H1 (cell line): ENCODE measurements around the gene TMPRSS3. TPM values are rescaled to one million over a fixed set of nuclear protein-coding genes. Genes with fewer than 3 reads are reported as not detected.

Experiments
- CTCF ChIA-PET: fragments of 300-600 bp; sonication (Branson Sonifier 250); formaldehyde crosslinking; loops from one replicate; lab custom pipeline; 2021; ENCODE audit not compliant: partially characterized antibody; lab: Charles Lee
- POLR2A ChIA-PET: fragments of 300-600 bp; sonication (Branson Sonifier 250); formaldehyde crosslinking; loops from one replicate; lab custom pipeline; 2021; ENCODE audit warnings: inconsistent platforms; ENCODE audit not compliant: partially characterized antibody; lab: Charles Lee
- DNase-seq, 2 experiments: peaks; one replicate each; pipeline versions ENCODE4 v3.0.0 to v3.0.0-alpha.2; 2010 to 2022; ENCODE audit warnings: low spot score in 2 of 2, low read depth in 1 of 2, mixed read lengths in 1 of 2
- FAIRE-seq: peaks from 2 replicates; lab custom pipeline; 2011; peaks lifted over from hg19 to GRCh38; lab: Jason Lieb, UNC
- H2AFZ ChIP-seq: 2 replicates; pipeline ENCODE4 v1.8.1; 2012; ENCODE audit warnings: low read length, inconsistent platforms
- H2AK5ac ChIP-seq: 2 replicates; pipeline ENCODE4 v1.6.1; 2013; ENCODE audit warnings: low read depth, low read length
- H2BK120ac ChIP-seq: replicated peaks from 2 replicates; pipeline ENCODE3; 2013; ENCODE audit warnings: low read depth, low read length, inconsistent platforms
- H2BK12ac ChIP-seq: 2 replicates; pipeline ENCODE4 v1.6.1; 2013; ENCODE audit warnings: low read depth, low read length
- H2BK15ac ChIP-seq: 2 replicates; pipeline ENCODE4 v1.6.1; 2013; ENCODE audit warnings: low read length
- H2BK20ac ChIP-seq: 2 replicates; pipeline ENCODE4 v1.6.1; 2013; ENCODE audit warnings: low read length
- H2BK5ac ChIP-seq: 2 replicates; pipeline ENCODE4 v1.6.1; 2013; ENCODE audit warnings: low read depth, low read length
- H3K14ac ChIP-seq: 2 replicates; pipeline ENCODE4 v1.6.1; 2013; ENCODE audit warnings: inconsistent platforms; ENCODE audit not compliant: insufficient read length
- H3K18ac ChIP-seq: 2 replicates; pipeline ENCODE4 v1.6.1; 2013; ENCODE audit warnings: low read length; ENCODE audit errors: extremely low read depth
- H3K23ac ChIP-seq: 2 replicates; pipeline ENCODE4 v1.6.1; 2013; ENCODE audit warnings: inconsistent platforms; ENCODE audit not compliant: insufficient read length
- H3K23me2 ChIP-seq: 2 replicates; pipeline ENCODE4 v1.6.1; 2013; ENCODE audit warnings: low read depth, low read length
- H3K27ac ChIP-seq: 2 replicates; pipeline ENCODE4 v1.6.1; 2011; ENCODE audit warnings: low read depth, low read length, inconsistent platforms
- H3K27me3 ChIP-seq, 4 experiments: replicated peaks in 1 of 4; 1 replicate in 1 of 4; 2 replicates in 3 of 4; pipeline versions ENCODE4 v1.6.1 to v1.8.1; 2011 to 2013; ENCODE audit warnings: low read length in 3 of 4, mild to moderate bottlenecking in 3 of 4, inconsistent platforms in 2 of 4, mixed read lengths in 2 of 4, moderate library complexity in 1 of 4; ENCODE audit not compliant: control insufficient read depth in 3 of 4, insufficient read depth in 3 of 4; ENCODE audit errors: extremely low read depth in 1 of 4
- H3K36me3 ChIP-seq, 4 experiments: 2 replicates each; pipeline versions ENCODE4 v1.6.1 to v1.8.1; 2011 to 2013; ENCODE audit warnings: mild to moderate bottlenecking in 4 of 4, low read length in 3 of 4, moderate library complexity in 2 of 4, control low read depth in 1 of 4, inconsistent platforms in 1 of 4; ENCODE audit not compliant: insufficient read depth in 4 of 4, control insufficient read depth in 2 of 4
- H3K4ac ChIP-seq: replicated peaks from 2 replicates; pipeline ENCODE3; 2013; ENCODE audit warnings: low read length, low read depth, mixed read lengths, inconsistent platforms; ENCODE audit not compliant: insufficient read length
- H3K4me1 ChIP-seq, 4 experiments: replicated peaks in 1 of 4; 1 replicate in 1 of 4; 2 replicates in 3 of 4; pipeline versions ENCODE4 v1.6.1 to v1.8.1; 2011 to 2013; ENCODE audit warnings: low read length in 3 of 4, inconsistent platforms in 2 of 4, mixed read lengths in 1 of 4; ENCODE audit not compliant: insufficient read depth in 4 of 4, control insufficient read depth in 3 of 4
- H3K4me2 ChIP-seq, 2 experiments: 2 replicates each; pipeline versions ENCODE4 v1.6.1 to v1.8.1; 2011 to 2013; ENCODE audit warnings: low read depth in 2 of 2, low read length in 2 of 2, control low read depth in 1 of 2, inconsistent platforms in 1 of 2, mild to moderate bottlenecking in 1 of 2; ENCODE audit not compliant: insufficient read depth in 1 of 2
- H3K4me3 ChIP-seq, 4 experiments: fragments of 200-600, 300-600 bp in 1 of 4; sonication (generic), shearing (Covaris generic), sonication (Bioruptor Twin) in 1 of 4; 2 replicates each; pipeline versions ENCODE4 v1.5.1 to v1.8.1; 2011 to 2016; ENCODE audit warnings: low read length in 4 of 4, low read depth in 3 of 4, control low read depth in 2 of 4, inconsistent platforms in 2 of 4, mild to moderate bottlenecking in 2 of 4, mixed read lengths in 1 of 4, moderate library complexity in 1 of 4; ENCODE audit not compliant: insufficient read depth in 2 of 4; ENCODE audit errors: extremely low read depth in 1 of 4
- H3K56ac ChIP-seq: replicated peaks from 2 replicates; pipeline ENCODE3; 2013; ENCODE audit warnings: low read depth, mild to moderate bottlenecking, mixed read lengths, low read length, inconsistent platforms; ENCODE audit not compliant: insufficient read length
- H3K79me1 ChIP-seq: 2 replicates; pipeline ENCODE4 v1.6.1; 2013; ENCODE audit warnings: low read depth, low read length, control low read depth
- H3K79me2 ChIP-seq, 2 experiments: 2 replicates each; pipeline versions ENCODE4 v1.6.1 to v1.8.1; 2012 to 2013; ENCODE audit warnings: low read length in 2 of 2, mild to moderate bottlenecking in 2 of 2, inconsistent platforms in 1 of 2; ENCODE audit not compliant: insufficient read depth in 2 of 2, control insufficient read depth in 1 of 2
- H3K9ac ChIP-seq, 4 experiments: replicated peaks in 1 of 4; 1 replicate in 1 of 4; 2 replicates in 3 of 4; pipeline versions ENCODE4 v1.6.1 to v1.8.1; 2011 to 2013; ENCODE audit warnings: low read depth in 3 of 4, low read length in 3 of 4, control low read depth in 2 of 4, mild to moderate bottlenecking in 2 of 4, moderate library complexity in 2 of 4, inconsistent platforms in 1 of 4; ENCODE audit errors: extremely low read depth in 1 of 4
- H3K9me3 ChIP-seq, 2 experiments: 2 replicates each; pipeline versions ENCODE4 v1.6.1 to v1.8.1; 2012 to 2013; ENCODE audit warnings: mild to moderate bottlenecking in 2 of 2, moderate library complexity in 2 of 2, control low read depth in 1 of 2, inconsistent platforms in 1 of 2, low read depth in 1 of 2, low read length in 1 of 2, mixed read lengths in 1 of 2; ENCODE audit not compliant: insufficient read depth in 2 of 2
- H4K20me1 ChIP-seq, 2 experiments: replicated peaks in 1 of 2; 2 replicates each; pipeline versions ENCODE3 to v1.8.1; 2011 to 2013; ENCODE audit warnings: inconsistent platforms in 2 of 2, low read length in 2 of 2, mild to moderate bottlenecking in 1 of 2; ENCODE audit not compliant: insufficient read depth in 2 of 2, control insufficient read depth in 1 of 2
- H4K5ac ChIP-seq: 2 replicates; pipeline ENCODE4 v1.6.1; 2013; ENCODE audit warnings: low read length, low read depth, mixed read lengths, inconsistent platforms; ENCODE audit not compliant: insufficient read length
- H4K8ac ChIP-seq: 2 replicates; pipeline ENCODE4 v1.8.0; 2013; ENCODE audit warnings: mild to moderate bottlenecking, moderate library complexity, low read length, inconsistent platforms; ENCODE audit not compliant: insufficient read depth; ENCODE audit errors: extremely low read depth
- H4K91ac ChIP-seq: replicated peaks from 2 replicates; pipeline ENCODE3; 2013; ENCODE audit warnings: low read length, mixed read lengths, inconsistent platforms; ENCODE audit not compliant: insufficient read length
- ATF3 ChIP-seq: IDR thresholded peaks from 2 replicates; pipeline ENCODE4 v1.6.1; 2011; ENCODE audit warnings: low read depth, mild to moderate bottlenecking, low read length; ENCODE audit not compliant: insufficient read depth
- BACH1 ChIP-seq: IDR thresholded peaks from 2 replicates; pipeline ENCODE4 v1.6.1; 2012; ENCODE audit warnings: low read length, improper control_type of control experiment
- KDM5A ChIP-seq: fragments of 200-600 bp; IDR thresholded peaks from 2 replicates; pipeline ENCODE4 v1.7.1; 2012; ENCODE audit warnings: mild to moderate bottlenecking, low read length, inconsistent platforms, mixed read lengths
- POU5F1 ChIP-seq: IDR thresholded peaks from 2 replicates; pipeline ENCODE4 v1.6.1; 2011; ENCODE audit warnings: low read depth, mild to moderate bottlenecking, low read length, moderate library complexity
- SRF ChIP-seq: IDR thresholded peaks from 2 replicates; pipeline ENCODE4 v1.6.1; 2011; ENCODE audit warnings: mild to moderate bottlenecking, low read depth, low read length, moderate library complexity
- polyA plus RNA-seq, 7 experiments: library from polyadenylated mRNA; depleted of rRNA in 3 of 7; stranded (reverse) in 5 of 7; unstranded in 2 of 7; fragments of >200 nt in 5 of 7; fragments of 200-250 nt in 2 of 7; gene quantifications; 1 replicate in 5 of 7; 2 replicates in 1 of 7; 4 replicates in 1 of 7; pipeline versions ENCODE4 v1.2.1 to v1.2.3, GENCODE V29; 2011 to 2013; ENCODE audit warnings: missing spikeins in 2 of 7, mixed read lengths in 2 of 7
- total RNA-seq: library from RNA; stranded (reverse); fragmentation: NEBNext Ultra II Directional; extraction: Animal tissue kit (Norgen Biotek cat#: 25700); gene quantifications from 2 replicates; pipeline ENCODE4 v1.2.1, GENCODE V29; 2021

TMPRSS3 gene
- total and polyA plus RNA-seq, 2 of the 8 experiments (the other 6 are each of a cell fraction or from before 2014, with no cell fraction given) = 0.38 TPM; not detected in 1

DNA sequence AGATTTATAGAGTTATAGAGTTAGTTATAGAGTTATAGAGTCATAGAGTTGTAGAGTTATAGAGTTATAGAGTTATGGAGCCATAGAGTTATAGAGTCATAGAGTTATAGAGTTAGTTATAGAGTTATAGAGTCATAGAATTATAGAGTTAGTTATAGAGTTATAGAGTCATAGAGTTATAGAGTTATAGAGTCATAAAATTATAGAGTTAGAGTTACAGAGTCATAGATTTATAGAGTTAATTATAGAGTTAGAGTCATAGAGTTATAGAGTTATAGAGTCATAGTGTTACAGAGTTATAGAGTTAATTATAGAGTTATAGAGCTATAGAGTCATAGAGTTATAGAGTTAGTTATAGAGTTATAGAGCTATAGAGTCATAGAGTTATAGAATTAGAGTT lies 40.0 kb upstream of the TMPRSS3 start:
- Histone ChIP-seq H2BK20ac (no peak overlapping the region), H3K56ac (no peak overlapping the region), H2BK15ac (no peak overlapping the region), H3K27ac (no peak overlapping the region), H3K4ac (no peak overlapping the region), H2AK5ac (no peak overlapping the region), H3K23ac (no peak overlapping the region), H3K36me3 (no peaks in the 10 kb centered on the region), H3K4me1 (no peaks in the 10 kb centered on the region), H4K20me1 (peaks cover 0 to 7% of the 10 kb centered on the region in 2 experiments), H3K27me3 (no peaks in the 10 kb centered on the region), H4K91ac (no peak overlapping the region), H3K79me2 (no peaks in the 10 kb centered on the region), H2AFZ (no peak overlapping the region), H3K4me2 (no peak overlapping the region), H3K9ac (no peak overlapping the region), H4K8ac (no peak overlapping the region), H3K14ac (no peak overlapping the region), H3K23me2 (peaks cover 6% of the 10 kb centered on the region; the same call in 1 of the 2 replicates), H4K5ac (no peak overlapping the region), H2BK120ac (no peak overlapping the region), H3K4me3 (no peak overlapping the region), H2BK12ac (no peak overlapping the region), H2BK5ac (no peak overlapping the region), H3K9me3 (peaks cover 4% of the 10 kb centered on the region in 2 experiments; a peak in 2 of 4 replicates), H3K79me1 (no peaks in the 10 kb centered on the region), H3K18ac (no peak overlapping the region)
- POLR2A ChIA-PET = no interaction called here
- DNase-seq = no peak
- CTCF ChIA-PET = interaction anchor here (1.6 to 1.9 kb wide), 2 partner anchors 10 to 24 kb away, joined by 6 to 8 read pairs; no protein-coding TSS in a partner anchor
- FAIRE-seq = no peak
- TF ChIP-seq BACH1 (no peak), ATF3 (no peak), POU5F1 (no peak), KDM5A (no peak), SRF (no peak)
